GM20000 (cell line): ENCODE data around the gene ZNF746.

Experiments used
- DNase-seq: peaks from one replicate; pipeline ENCODE4 v3.0.0; 2012; ENCODE audit warnings: low spot score
- CTCF ChIP-seq: IDR thresholded peaks from 2 replicates; pipeline ENCODE4 v1.5.1; 2012; ENCODE audit warnings: mild to moderate bottlenecking, control low read depth; ENCODE audit errors: extremely low read depth, missing control alignments

Gene ZNF746

GRCh38 chr7:149525280-149525679, 27.7 kb upstream of the ZNF746 start:
- TF ChIP-seq CTCF = no peak
- no peak for DNase-seq

- no peak for DNase-seq
- TF ChIP-seq CTCF = no peak
These were observed 26.8 kb upstream of the ZNF746 start for GRCh38 chr7:149524394-149524793.

- TF ChIP-seq CTCF = no peak
These were observed 12.6 kb upstream of the ZNF746 start for GRCh38 chr7:149510248-149510647.

GRCh38 chr7:149509774-149510173, 12.2 kb upstream of the ZNF746 start:
- TF ChIP-seq CTCF = no peak
- no peak for DNase-seq

More at GRCh38 chr7:149510248-149510647, 12.6 kb upstream of the ZNF746 start:
- no peak for DNase-seq

- DNase-seq = no peak
- TF ChIP-seq CTCF = no peak
These were observed 7.9 kb upstream of the ZNF746 start for GRCh38 chr7:149505551-149505950.

- no peak for DNase-seq
- TF ChIP-seq CTCF = no peak
These were observed 4.0 kb upstream of the ZNF746 start for GRCh38 chr7:149501651-149502050.

GRCh38 chr7:149500910-149501309, 3.3 kb upstream of the ZNF746 start:
- no peak for TF ChIP-seq CTCF

GRCh38 chr7:149500201-149500600, 2.6 kb upstream of the ZNF746 start:
- DNase-seq = no peak
- TF ChIP-seq CTCF = no peak

More at GRCh38 chr7:149500910-149501309, 3.3 kb upstream of the ZNF746 start:
- no peak for DNase-seq
